ENCODE data around the gene SHCBP1. TPM values are rescaled to one million over a fixed set of nuclear protein-coding genes. Genes with fewer than 3 reads are reported as not detected.
"Not testable (repeated sequence)": the region's sequence is repeated elsewhere in the genome, so short reads cannot be mapped to it uniquely, and the experiment has no call there.

Gene SHCBP1
- total RNA-seq, 6 donors from 2014 or later = 0.89 to 12.1 (median 1.6) TPM

DNA sequence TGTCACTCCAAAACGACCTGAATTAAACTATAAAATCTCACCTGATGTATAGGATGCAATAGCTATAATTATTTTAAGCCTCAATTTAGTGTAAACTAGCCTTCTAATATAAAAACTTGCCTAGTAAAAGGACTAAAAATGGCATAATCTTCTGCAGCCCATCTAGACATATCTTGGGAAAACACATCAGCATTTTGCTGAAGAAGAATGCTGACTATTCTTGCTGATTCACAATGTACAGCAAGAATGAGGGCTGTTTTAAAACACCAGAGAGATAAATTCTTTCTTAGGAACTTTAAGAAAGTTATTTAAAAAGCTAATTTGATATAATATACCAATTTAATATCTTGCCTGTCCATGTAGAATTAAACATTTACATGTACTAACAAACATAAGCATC, 63.2 kb downstream of the SHCBP1 start:
- WGBS, 2 donors = 33% methylated on average over 1 of the region's 1 CpG

DNA sequence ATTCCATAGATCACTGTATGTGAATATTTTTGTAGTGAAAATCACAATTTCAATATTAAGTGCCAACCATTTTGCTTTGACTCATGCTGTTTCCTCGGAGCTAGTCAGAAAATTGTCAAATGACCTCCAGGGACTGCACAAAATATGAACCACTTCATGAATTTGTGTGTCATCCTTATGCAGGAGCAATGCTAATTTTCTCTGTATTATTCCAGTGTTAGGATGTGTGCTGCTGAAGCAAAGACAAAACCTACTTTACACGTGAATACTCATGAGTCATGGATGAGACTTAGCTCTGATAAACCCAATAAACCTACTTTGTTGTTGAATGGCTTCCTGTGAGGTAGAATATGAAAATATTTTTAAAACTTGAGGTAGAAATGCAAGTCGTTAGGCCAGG, 65.2 kb downstream of the SHCBP1 start:
- WGBS, 2 donors = 71 to 73% methylated on average over 3 of the region's 3 CpGs

More for the DNA sequence above, 63.2 kb downstream of the SHCBP1 start:
- no peak for DNase-seq
- no peaks in the 10 kb centered on the region for H3K27me3 ChIP-seq
- peaks cover 0 to 5% (median 0%) of the 10 kb centered on the region in 4 donors for H3K4me1 ChIP-seq
- no peak for ATAC-seq (ENCODE audit: low FRiP score in 2 of 2)
- no peaks in the 10 kb centered on the region for H3K9me3 ChIP-seq
- H3K4me3 ChIP-seq = no peak overlapping the region
- TF ChIP-seq EP300 (IDR thresholded peaks at IDR 0.05) = no peak
- no peak for TF ChIP-seq POLR2A (IDR thresholded peaks at IDR 0.05)
- H3K36me3 ChIP-seq = no peaks in the 10 kb centered on the region
- no peak overlapping the region for H3K27ac ChIP-seq

DNA sequence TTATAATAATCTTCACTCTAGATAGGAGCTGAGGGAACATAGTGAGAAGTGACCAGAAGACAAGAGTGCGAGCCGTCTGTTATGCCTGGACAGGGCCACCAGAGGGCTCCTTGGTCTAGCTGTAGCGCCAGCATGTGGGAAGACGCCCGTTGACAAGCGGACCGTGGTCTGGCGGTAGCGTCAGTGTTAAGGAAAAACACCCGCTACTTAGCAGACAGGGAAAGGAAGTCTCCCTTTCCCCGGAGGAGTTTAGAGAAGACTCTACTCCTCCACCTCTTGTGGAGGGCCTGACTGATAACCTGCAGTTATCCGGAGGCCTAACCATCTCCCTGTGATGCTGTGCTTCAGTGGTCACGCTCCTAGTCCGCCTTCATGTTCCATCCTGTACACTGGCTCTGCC, 66.7 kb downstream of the SHCBP1 start:
- not testable (repeated sequence) for H3K27me3 ChIP-seq; H3K4me1 ChIP-seq; H3K9me3 ChIP-seq; H3K36me3 ChIP-seq; ATAC-seq (ENCODE audit: low FRiP score in 2 of 2); H3K27ac ChIP-seq; H3K4me3 ChIP-seq
- TF ChIP-seq, protein P1, sequence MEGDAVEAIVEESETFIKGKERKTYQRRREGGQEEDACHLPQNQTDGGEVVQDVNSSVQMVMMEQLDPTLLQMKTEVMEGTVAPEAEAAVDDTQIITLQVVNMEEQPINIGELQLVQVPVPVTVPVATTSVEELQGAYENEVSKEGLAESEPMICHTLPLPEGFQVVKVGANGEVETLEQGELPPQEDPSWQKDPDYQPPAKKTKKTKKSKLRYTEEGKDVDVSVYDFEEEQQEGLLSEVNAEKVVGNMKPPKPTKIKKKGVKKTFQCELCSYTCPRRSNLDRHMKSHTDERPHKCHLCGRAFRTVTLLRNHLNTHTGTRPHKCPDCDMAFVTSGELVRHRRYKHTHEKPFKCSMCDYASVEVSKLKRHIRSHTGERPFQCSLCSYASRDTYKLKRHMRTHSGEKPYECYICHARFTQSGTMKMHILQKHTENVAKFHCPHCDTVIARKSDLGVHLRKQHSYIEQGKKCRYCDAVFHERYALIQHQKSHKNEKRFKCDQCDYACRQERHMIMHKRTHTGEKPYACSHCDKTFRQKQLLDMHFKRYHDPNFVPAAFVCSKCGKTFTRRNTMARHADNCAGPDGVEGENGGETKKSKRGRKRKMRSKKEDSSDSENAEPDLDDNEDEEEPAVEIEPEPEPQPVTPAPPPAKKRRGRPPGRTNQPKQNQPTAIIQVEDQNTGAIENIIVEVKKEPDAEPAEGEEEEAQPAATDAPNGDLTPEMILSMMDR (IDR thresholded peaks at IDR 0.05) = peak; percentile 42 to 79 (median 62)
- 19% methylated on average over 14 of the region's 14 CpGs for WGBS, 2 donors
- peak in 1 of 2 donors; percentile 60 for DNase-seq

More for the DNA sequence above, 65.2 kb downstream of the SHCBP1 start:
- Histone ChIP-seq H3K27ac (no peak overlapping the region), H3K27me3 (no peaks in the 10 kb centered on the region), H3K4me1 (peaks cover 0 to 5% (median 0%) of the 10 kb centered on the region in 4 donors), H3K9me3 (no peaks in the 10 kb centered on the region), H3K36me3 (no peaks in the 10 kb centered on the region), H3K4me3 (no peak overlapping the region)
- TF ChIP-seq EP300 (IDR thresholded peaks at IDR 0.05) (no peak), POLR2AphosphoS5 (IDR thresholded peaks at IDR 0.05) (no peak), POLR2A (IDR thresholded peaks at IDR 0.05) (no peak)
- no peak for DNase-seq
- no peak for ATAC-seq (ENCODE audit: low FRiP score in 2 of 2)

DNA sequence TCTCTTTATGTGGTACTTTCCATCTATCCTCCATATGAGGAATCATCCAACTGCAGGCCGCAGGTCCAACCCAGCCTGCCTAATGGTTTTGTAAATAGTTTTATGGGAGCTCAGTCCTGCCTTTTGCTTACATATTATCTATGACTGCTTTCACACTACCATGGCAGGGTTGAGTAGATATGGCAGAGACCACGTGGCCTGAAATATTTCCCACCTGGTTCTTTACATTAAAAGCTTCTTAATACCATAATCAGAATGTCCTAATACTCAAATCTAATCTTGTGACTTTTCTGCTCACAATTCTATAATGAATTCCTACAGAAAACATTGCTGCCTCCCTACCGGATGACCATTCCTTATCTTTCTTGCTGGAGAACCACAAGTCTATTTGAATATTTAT, 71.7 kb downstream of the SHCBP1 start:
- H3K4me1 ChIP-seq = peaks cover 0 to 3% (median 0%) of the 10 kb centered on the region in 4 donors
- H3K4me3 ChIP-seq = no peak overlapping the region
- no peaks in the 10 kb centered on the region for H3K27me3 ChIP-seq
- WGBS, 2 donors = 67 to 77% methylated on average over 3 of the region's 3 CpGs
- H3K36me3 ChIP-seq = no peaks in the 10 kb centered on the region
- DNase-seq = no peak
- TF ChIP-seq POLR2A (IDR thresholded peaks at IDR 0.05) (no peak), POLR2AphosphoS5 (IDR thresholded peaks at IDR 0.05) (no peak), EP300 (IDR thresholded peaks at IDR 0.05) (no peak)
- TF ChIP-seq, protein P1 (IDR thresholded peaks at IDR 0.05) = no peak
- no peaks in the 10 kb centered on the region for H3K9me3 ChIP-seq
- ATAC-seq (ENCODE audit: low FRiP score in 2 of 2) = no peak
- no peak overlapping the region for H3K27ac ChIP-seq

Small RNA genes within 50 kb of the gene (small RNA-seq; reads per million reads assigned to genes)
- gene RNU6-845P = 0 reads per million in 4 donors

Other genes starting within 250 kb of the SHCBP1 start
- gene VPS35, start 67.8 kb upstream of the SHCBP1 start, total RNA-seq = 10 to 100 TPM; 25.0 to 93.0 (median 63.5) TPM
- 1 to 10 TPM; 1.4 to 4.3 (median 1.9) TPM for gene ORC6, start 68.3 kb upstream of the SHCBP1 start, total RNA-seq
- gene MYLK3, start 127.0 kb upstream of the SHCBP1 start, total RNA-seq = 1 to 10 TPM in 3 of 6 donors, under 1 TPM in 3; 0.11 to 4.2 (median 1.1) TPM
- gene C16orf87, start 209.8 kb upstream of the SHCBP1 start, total RNA-seq = 1 to 10 TPM; 4.2 to 9.5 (median 6.2) TPM